Prostate gland (tissue), 2 donors: ENCODE data around the gene ARPP19.

Source experiments
- CTCF ChIP-seq, 4 experiments: fragments of 200-600 bp in 2 of 4; fragments of 450-650 bp in 2 of 4; sonication (generic) in 2 of 4; IDR thresholded peaks; 1 replicate in 3 of 4; 2 replicates in 1 of 4; pipeline ENCODE4 v1.5.1; 2016 to 2019; ENCODE audit warnings: antibody characterized with exemption in 4 of 4, mild to moderate bottlenecking in 2 of 4, moderate library complexity in 2 of 4
- POLR2A ChIP-seq: fragments of 450-650 bp; IDR thresholded peaks from one replicate; pipeline ENCODE4 v1.6.1; 2016; ENCODE audit warnings: antibody characterized with exemption, mild to moderate bottlenecking
- POLR2AphosphoS5 ChIP-seq: sonication (generic); formaldehyde crosslinking; IDR thresholded peaks from one replicate; pipeline ENCODE4 v1.6.1; 2017; ENCODE audit warnings: antibody characterized with exemption

GRCh38 chr15:52559022-52559421 is 9.8 kb downstream of the ARPP19 start:
- TF ChIP-seq CTCF (IDR thresholded peaks at IDR 0.05), result no peak
- TF ChIP-seq POLR2AphosphoS5, result no peak
- TF ChIP-seq POLR2A, result no peak
